COLO668 (cell line): ENCODE measurements around the gene TANGO6.

ENCODE experiments used
- DNase-seq: peaks from one replicate; lab custom pipeline; 2025; ENCODE audit not compliant: unreplicated experiment; lab: John Stamatoyannopoulos, UW

TANGO6 gene

GRCh38 chr16:69133373-69133954, 290.1 kb downstream of the TANGO6 start:
- DNase-seq, result no peak
